ENCODE measurements around the gene SLC25A13.

Gene SLC25A13

DNA sequence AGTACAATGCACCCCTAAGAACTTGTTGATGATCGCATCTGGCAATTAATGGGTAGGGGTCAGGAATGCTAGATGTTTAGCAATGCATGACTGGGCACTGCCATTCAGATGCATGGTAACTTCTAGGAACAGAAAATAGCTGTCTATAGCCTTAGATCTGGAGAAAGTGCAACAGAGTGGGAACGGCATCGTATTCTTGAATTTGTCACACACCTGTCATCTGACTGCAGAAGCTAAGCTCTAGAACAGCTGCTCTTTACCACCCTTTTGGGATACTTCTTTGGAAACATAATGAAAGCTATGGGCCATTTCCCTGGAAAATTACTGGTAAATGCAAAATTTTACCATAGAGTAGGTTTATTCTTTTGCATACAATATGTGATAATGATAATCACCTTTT lies 118.1 kb downstream of the SLC25A13 start:
- no peak for TF ChIP-seq ZNF274 (IDR thresholded peaks at IDR 0.05; ENCODE audit: low read depth, low read length)
- H3K4me3 ChIP-seq (ENCODE audit: low read length), result no peak overlapping the region

DNA sequence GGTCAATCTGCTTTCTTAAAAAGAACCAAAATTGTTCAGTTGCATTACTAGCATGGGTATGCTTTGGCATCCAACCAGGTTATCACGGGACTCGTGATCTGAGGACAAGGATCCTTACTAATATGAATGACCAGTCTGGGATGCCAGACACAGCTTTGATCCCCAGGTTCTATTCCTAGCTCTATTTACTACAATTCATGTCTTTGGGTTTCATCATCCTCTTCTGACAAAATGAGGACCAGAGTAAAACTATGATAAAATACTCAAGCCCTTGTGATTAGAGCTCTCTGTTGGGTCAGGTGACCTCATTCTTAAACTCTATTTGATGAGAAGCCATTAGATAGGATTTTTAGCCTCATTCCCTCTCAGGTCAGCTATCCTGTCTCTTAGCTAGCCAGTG lies 119.8 kb downstream of the SLC25A13 start:
- no peak for TF ChIP-seq ZNF274 (IDR thresholded peaks at IDR 0.05; ENCODE audit: low read depth, low read length)

GRCh38 chr7:96200740-96201139 lies 121.2 kb downstream of the SLC25A13 start:
- no peak for TF ChIP-seq ZNF274 (IDR thresholded peaks at IDR 0.05; ENCODE audit: low read depth, low read length)
- H3K4me3 ChIP-seq (ENCODE audit: low read length), result no peak overlapping the region

More for the DNA sequence above, 119.8 kb downstream of the SLC25A13 start:
- H3K4me3 ChIP-seq (ENCODE audit: low read length), result no peak overlapping the region

DNA sequence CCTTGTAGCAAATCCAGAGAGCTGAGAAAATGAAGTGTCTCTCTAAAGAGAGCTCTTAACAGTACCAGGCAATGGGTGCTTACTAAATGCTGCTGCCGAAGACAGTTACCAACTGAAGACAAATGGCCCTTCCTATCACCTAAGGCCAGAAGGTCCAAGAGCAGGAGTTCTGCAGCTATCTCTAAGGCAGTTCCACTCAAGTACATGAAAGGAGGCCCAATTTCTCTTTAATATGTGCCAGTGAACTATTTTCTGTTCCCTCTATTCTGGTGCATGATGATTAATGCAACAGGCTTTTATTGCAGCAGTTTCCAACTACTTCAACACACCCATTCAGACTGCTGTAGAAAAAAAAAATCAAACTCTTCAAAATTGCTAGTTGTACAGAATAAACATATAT lies 122.5 kb downstream of the SLC25A13 start:
- TF ChIP-seq ZNF274 (IDR thresholded peaks at IDR 0.05; ENCODE audit: low read depth, low read length), result no peak
- H3K4me3 ChIP-seq (ENCODE audit: low read length), result no peak overlapping the region

DNA sequence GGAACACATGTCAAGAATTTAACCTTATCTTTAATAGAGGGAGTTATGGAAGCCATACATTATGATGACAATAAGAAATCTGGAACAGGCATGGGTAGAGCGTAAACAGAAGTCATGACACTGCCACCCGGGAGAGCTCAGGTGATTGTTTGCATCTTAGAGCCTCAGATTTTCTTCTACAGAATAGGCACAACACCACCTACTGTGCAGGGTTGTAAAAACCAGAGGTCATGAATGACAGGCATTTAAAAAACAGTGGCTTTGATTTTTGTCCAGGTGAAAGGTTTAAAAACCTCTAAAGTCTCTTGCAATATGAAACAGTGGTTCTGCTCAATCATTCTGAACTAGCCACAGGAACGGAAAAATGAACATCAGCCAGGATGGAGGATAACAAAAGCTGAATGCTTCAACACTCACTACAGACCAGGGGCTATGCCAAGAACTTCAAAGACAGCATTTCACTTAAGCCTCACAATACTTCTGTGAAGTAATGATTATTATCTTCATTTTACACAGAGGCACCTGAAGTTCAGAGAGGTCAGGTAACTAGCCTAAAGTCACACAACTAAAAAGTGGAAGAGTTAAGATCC lies 123.8 kb downstream of the SLC25A13 start:
- TF ChIP-seq ZNF274 (IDR thresholded peaks at IDR 0.05; ENCODE audit: low read depth, low read length), result no peak
- H3K4me3 ChIP-seq (ENCODE audit: low read length), result no peak overlapping the region

DNA sequence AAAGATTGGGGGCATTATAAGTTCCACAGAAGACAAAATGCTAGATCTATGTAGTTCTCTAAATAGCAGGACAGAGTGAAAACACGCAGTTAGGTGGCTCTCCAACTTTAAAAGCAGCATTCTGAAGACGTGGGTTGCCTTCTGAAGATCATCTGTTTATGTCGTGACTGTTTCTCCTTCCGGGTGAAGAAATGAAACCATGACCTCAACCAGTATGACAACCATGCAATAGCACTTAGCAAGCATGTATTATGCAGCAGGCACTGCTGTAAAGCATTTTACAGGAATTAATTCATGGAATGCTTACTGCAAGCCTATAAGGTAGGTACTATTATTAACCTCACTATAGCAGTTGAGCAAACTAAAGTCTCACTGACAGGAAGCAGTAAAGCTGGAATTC lies 125.2 kb downstream of the SLC25A13 start:
- no peak overlapping the region for H3K4me3 ChIP-seq (ENCODE audit: low read length)
- no peak for TF ChIP-seq ZNF274 (IDR thresholded peaks at IDR 0.05; ENCODE audit: low read depth, low read length)

DNA sequence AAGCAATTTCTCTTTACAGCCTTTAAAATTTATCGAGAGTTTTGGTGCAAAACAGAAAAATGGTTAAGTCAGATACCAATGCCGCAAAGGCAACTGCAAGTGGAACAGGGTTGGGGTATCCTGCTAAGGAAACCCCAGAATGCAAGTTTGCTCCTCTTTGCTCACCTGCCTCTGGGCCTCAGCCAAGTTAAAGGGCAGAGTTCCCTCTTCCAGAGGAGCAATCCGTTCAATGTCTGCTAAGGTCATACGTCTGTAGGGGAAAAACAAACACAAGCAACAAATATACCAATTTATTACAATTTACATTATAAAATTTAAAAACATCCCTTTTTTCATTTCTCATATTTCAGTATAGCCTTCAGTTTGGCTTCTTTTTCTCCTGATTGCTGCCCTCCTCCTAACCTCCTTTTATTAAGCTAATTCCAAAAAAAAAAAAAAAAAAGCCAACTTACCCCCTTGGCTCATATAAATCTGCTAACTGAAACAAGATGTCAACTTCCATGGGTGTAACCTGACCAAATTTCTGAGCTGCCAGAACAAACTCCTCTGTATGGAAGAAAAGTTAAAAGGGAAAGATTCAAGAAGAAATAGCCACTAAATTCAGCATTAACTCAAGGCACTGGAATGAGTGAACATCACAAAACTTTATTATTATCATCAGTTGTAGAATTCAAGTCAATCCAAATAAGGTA lies 132.6 kb downstream of the SLC25A13 start:
- no peak overlapping the region for H3K4me3 ChIP-seq (ENCODE audit: low read length)
- TF ChIP-seq ZNF274 (IDR thresholded peaks at IDR 0.05; ENCODE audit: low read depth, low read length), result no peak

DNA sequence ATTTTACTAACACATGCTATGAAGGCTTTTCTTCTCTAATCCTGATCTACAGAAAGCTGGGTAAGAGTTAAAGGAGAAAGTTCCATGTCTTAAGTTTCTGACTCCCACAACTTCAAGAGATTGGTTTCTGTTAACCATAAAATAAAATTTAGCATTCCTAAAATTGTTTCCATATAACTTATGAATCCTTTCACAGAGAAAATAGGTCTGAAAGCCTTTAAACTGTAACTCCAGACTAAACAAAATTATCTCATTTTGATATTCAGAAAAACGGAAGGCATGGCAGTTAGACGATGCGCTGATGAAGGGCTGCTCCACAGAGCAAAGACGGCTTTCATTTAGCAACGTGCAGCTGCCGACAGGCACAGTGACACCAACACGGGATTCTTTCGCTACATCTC lies 133.3 kb downstream of the SLC25A13 start:
- TF ChIP-seq ZNF274 (IDR thresholded peaks at IDR 0.05; ENCODE audit: low read depth, low read length), result no peak
- no peak overlapping the region for H3K4me3 ChIP-seq (ENCODE audit: low read length)

GRCh38 chr7:96188174-96188581 lies 133.7 kb downstream of the SLC25A13 start:
- TF ChIP-seq ZNF274 (IDR thresholded peaks at IDR 0.05; ENCODE audit: low read depth, low read length), result no peak
- no peak overlapping the region for H3K4me3 ChIP-seq (ENCODE audit: low read length)

- H3K4me3 ChIP-seq (ENCODE audit: low read length), result no peak overlapping the region
- no peak for TF ChIP-seq ZNF274 (IDR thresholded peaks at IDR 0.05; ENCODE audit: low read depth, low read length)
These were observed 134.2 kb downstream of the SLC25A13 start for GRCh38 chr7:96187735-96188134.

GRCh38 chr7:96184783-96185182 lies 137.1 kb downstream of the SLC25A13 start:
- H3K4me3 ChIP-seq (ENCODE audit: low read length), result no peak overlapping the region
- TF ChIP-seq ZNF274 (IDR thresholded peaks at IDR 0.05; ENCODE audit: low read depth, low read length), result no peak

- no peak for TF ChIP-seq ZNF274 (IDR thresholded peaks at IDR 0.05; ENCODE audit: low read depth, low read length)
- no peak overlapping the region for H3K4me3 ChIP-seq (ENCODE audit: low read length)
These were observed 138.7 kb downstream of the SLC25A13 start for GRCh38 chr7:96183163-96183670.

- no peak overlapping the region for H3K4me3 ChIP-seq (ENCODE audit: low read length)
- TF ChIP-seq ZNF274 (IDR thresholded peaks at IDR 0.05; ENCODE audit: low read depth, low read length), result no peak
These were observed 139.3 kb downstream of the SLC25A13 start for GRCh38 chr7:96182424-96183158.

GRCh38 chr7:96181174-96181573 lies 140.7 kb downstream of the SLC25A13 start:
- H3K4me3 ChIP-seq (ENCODE audit: low read length), result no peak overlapping the region
- TF ChIP-seq ZNF274 (IDR thresholded peaks at IDR 0.05; ENCODE audit: low read depth, low read length), result no peak

DNA sequence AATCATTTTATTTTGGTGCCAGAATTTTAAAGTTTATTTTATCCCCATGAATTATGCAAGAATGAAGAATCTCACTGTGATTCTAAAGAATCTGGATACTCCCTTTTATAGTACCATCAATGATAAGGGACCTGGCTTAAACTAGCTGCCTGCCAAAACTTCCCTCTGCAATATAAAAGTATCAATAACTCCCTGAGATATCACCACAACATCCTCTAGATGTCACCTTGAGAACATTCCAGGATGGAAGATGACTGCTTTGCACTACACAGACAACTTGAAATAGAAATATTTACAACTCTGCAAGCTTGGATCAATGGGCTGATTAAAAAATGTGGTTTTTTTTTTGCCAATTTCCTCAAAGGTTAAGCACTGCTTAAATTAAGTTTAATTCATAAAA lies 142.1 kb downstream of the SLC25A13 start:
- no peak overlapping the region for H3K4me3 ChIP-seq (ENCODE audit: low read length)
- no peak for TF ChIP-seq ZNF274 (IDR thresholded peaks at IDR 0.05; ENCODE audit: low read depth, low read length)

All from GM08714 (cell line).